Breast epithelium (tissue), 3 donors: ENCODE data around the gene NSMCE1.

Source experiments
- POLR2A ChIP-seq: fragments of 450-650 bp; IDR thresholded peaks from one replicate; pipeline ENCODE4 v1.6.1; 2016; ENCODE audit warnings: antibody characterized with exemption, mild to moderate bottlenecking, moderate library complexity
- POLR2AphosphoS5 ChIP-seq, 3 donors: sonication (generic); formaldehyde crosslinking; IDR thresholded peaks; one replicate each; pipeline ENCODE4 v1.6.1; 2017; ENCODE audit warnings: antibody characterized with exemption in 3 of 3
- TF ChIP-seq, protein P1 (sequence below), 3 donors: fragments of 450-650 bp; IDR thresholded peaks; one replicate each; pipeline ENCODE4 v1.5.1; 2016 to 2017; ENCODE audit warnings: antibody characterized with exemption in 3 of 3, mild to moderate bottlenecking in 3 of 3, moderate library complexity in 3 of 3

DNA sequence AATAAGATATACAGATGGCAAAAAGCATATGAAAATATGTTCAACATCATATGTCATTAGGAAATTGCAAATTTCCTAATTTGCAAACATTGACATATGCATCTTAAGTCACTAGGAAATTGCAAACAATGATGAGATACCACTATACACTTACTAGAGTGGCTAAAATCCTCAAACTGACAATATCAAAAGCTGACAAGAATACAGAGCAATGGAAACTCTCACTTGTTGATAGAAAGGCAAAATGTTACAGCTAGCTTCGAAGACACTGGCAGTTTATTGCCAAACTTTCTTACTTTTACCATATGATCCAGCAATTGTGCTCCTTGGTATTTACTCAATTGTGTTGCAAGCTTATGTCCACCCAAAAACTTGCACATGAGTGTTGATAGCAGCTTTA lies 40.2 kb upstream of the NSMCE1 start:
- TF ChIP-seq, protein P1, sequence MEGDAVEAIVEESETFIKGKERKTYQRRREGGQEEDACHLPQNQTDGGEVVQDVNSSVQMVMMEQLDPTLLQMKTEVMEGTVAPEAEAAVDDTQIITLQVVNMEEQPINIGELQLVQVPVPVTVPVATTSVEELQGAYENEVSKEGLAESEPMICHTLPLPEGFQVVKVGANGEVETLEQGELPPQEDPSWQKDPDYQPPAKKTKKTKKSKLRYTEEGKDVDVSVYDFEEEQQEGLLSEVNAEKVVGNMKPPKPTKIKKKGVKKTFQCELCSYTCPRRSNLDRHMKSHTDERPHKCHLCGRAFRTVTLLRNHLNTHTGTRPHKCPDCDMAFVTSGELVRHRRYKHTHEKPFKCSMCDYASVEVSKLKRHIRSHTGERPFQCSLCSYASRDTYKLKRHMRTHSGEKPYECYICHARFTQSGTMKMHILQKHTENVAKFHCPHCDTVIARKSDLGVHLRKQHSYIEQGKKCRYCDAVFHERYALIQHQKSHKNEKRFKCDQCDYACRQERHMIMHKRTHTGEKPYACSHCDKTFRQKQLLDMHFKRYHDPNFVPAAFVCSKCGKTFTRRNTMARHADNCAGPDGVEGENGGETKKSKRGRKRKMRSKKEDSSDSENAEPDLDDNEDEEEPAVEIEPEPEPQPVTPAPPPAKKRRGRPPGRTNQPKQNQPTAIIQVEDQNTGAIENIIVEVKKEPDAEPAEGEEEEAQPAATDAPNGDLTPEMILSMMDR (IDR thresholded peaks at IDR 0.05), result no peak
- no peak for TF ChIP-seq POLR2AphosphoS5 (IDR thresholded peaks at IDR 0.05)
- TF ChIP-seq POLR2A, result no peak
